Liver (tissue), 5 donors: ENCODE measurements around the gene GLT6D1. TPM values are rescaled to one million over a fixed set of nuclear protein-coding genes. Genes with fewer than 3 reads are reported as not detected.

Source experiments
- FOXA1 ChIP-seq: IDR thresholded peaks from 2 replicates; pipeline ENCODE4 v1.6.1; 2016; ENCODE audit warnings: antibody characterized with exemption
- HNF4G ChIP-seq: IDR thresholded peaks from 2 replicates; pipeline ENCODE4 v1.6.1; 2016; ENCODE audit warnings: antibody characterized with exemption
- NR2F2 ChIP-seq: IDR thresholded peaks from 2 replicates; pipeline ENCODE4 v1.6.1; 2016; ENCODE audit warnings: antibody characterized with exemption
- RXRA ChIP-seq, 2 donors: IDR thresholded peaks; 2 replicates each; pipeline ENCODE4 v1.6.1; 2017 to 2018; ENCODE audit warnings: antibody characterized with exemption in 2 of 2, mild to moderate bottlenecking in 1 of 2
- TAF1 ChIP-seq: conservative IDR thresholded peaks from 2 replicates; pipeline ENCODE4 v1.6.1; 2016; ENCODE audit warnings: antibody characterized with exemption, mild to moderate bottlenecking
- polyA plus RNA-seq, 2 donors: library from polyadenylated mRNA; stranded (reverse) in 1 of 2; unstranded in 1 of 2; fragments of 200-250 nt in 1 of 2; fragments of >200 nt in 1 of 2; fragmentation: Nextera tagmentation in 1 of 2; extraction: Ambion mirVana in 1 of 2; gene quantifications; one replicate each; pipeline versions ENCODE4 v1.2.1 to v1.2.3, GENCODE V29; 2013 to 2015
- total RNA-seq, 2 donors: library from RNA; depleted of rRNA; stranded (reverse); fragments of >200 nt; gene quantifications; one replicate each; pipeline ENCODE4 v1.2.3, GENCODE V29; 2014
- TF ChIP-seq, protein P1 (sequence below): IDR thresholded peaks from 2 replicates; pipeline ENCODE4 v1.6.1; 2016; ENCODE audit warnings: antibody characterized with exemption
- TF ChIP-seq, protein P2 (sequence below): IDR thresholded peaks from 2 replicates; pipeline ENCODE4 v1.6.1; 2016; ENCODE audit warnings: antibody characterized with exemption
- TF ChIP-seq, protein P3 (sequence below): IDR thresholded peaks from 2 replicates; pipeline ENCODE4 v1.6.1; 2016; ENCODE audit warnings: antibody characterized with exemption
- donor health status: healthy.
- donor health status: healthy.
- donor health status: healthy.

The GLT6D1 gene
- total and polyA plus RNA-seq, 4 donors = not detected

DNA sequence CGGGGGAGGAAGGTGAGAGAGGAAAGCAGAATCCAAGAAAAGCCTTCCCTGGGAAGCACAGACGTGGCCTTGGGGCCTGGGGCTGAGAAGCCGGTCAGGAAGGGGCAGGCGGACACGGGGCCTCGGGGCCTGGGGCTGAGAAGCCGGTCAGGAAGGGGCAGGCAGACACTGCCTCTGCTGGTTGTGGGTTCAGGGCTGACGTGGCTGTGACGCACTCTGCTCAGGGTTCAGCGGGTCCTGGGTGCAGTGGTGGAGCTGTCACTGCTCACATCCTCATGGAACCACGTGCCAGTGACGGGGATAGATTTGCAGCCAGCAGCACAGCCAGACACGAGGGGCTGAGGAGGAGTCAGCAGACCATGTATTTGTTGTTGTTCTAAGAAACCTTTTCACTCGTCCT is 65.0 kb downstream of the GLT6D1 start (continued):
- TF ChIP-seq TAF1 (no peak), FOXA1 (no peak), RXRA (IDR thresholded peaks at IDR 0.05) (no peak), HNF4G (no peak), NR2F2 (no peak)
- TF ChIP-seq, protein P1, sequence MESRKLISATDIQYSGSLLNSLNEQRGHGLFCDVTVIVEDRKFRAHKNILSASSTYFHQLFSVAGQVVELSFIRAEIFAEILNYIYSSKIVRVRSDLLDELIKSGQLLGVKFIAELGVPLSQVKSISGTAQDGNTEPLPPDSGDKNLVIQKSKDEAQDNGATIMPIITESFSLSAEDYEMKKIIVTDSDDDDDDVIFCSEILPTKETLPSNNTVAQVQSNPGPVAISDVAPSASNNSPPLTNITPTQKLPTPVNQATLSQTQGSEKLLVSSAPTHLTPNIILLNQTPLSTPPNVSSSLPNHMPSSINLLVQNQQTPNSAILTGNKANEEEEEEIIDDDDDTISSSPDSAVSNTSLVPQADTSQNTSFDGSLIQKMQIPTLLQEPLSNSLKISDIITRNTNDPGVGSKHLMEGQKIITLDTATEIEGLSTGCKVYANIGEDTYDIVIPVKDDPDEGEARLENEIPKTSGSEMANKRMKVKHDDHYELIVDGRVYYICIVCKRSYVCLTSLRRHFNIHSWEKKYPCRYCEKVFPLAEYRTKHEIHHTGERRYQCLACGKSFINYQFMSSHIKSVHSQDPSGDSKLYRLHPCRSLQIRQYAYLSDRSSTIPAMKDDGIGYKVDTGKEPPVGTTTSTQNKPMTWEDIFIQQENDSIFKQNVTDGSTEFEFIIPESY = no peak
- TF ChIP-seq, protein P2, sequence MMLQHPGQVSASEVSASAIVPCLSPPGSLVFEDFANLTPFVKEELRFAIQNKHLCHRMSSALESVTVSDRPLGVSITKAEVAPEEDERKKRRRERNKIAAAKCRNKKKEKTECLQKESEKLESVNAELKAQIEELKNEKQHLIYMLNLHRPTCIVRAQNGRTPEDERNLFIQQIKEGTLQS = no peak
- TF ChIP-seq, protein P3, sequence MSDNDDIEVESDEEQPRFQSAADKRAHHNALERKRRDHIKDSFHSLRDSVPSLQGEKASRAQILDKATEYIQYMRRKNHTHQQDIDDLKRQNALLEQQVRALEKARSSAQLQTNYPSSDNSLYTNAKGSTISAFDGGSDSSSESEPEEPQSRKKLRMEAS = no peak

Other genes starting within 250 kb of the GLT6D1 start
- gene PPP1R26, start 159.8 kb downstream of the GLT6D1 start, total RNA-seq = 1 to 10 TPM; 4.6 to 9.5 TPM
- 1 to 10 TPM; 1.5 to 3.7 TPM for gene PPP1R26, start 159.8 kb downstream of the GLT6D1 start, polyA plus RNA-seq
- 10 to 100 TPM; 10.9 to 13.1 TPM for gene MRPS2, start 138.9 kb downstream of the GLT6D1 start, total RNA-seq
- 10 to 100 TPM; 49.9 to 71.8 TPM for gene MRPS2, start 138.9 kb downstream of the GLT6D1 start, polyA plus RNA-seq
- not detected for gene LCN1, start 118.1 kb downstream of the GLT6D1 start, total RNA-seq
- gene LCN1, start 118.1 kb downstream of the GLT6D1 start, polyA plus RNA-seq = not detected
- not detected for gene OBP2A, start 93.4 kb downstream of the GLT6D1 start, total RNA-seq
- not detected for gene OBP2A, start 93.4 kb downstream of the GLT6D1 start, polyA plus RNA-seq
- not detected for gene PAEP, start 77.8 kb downstream of the GLT6D1 start, total RNA-seq
- not detected for gene PAEP, start 77.8 kb downstream of the GLT6D1 start, polyA plus RNA-seq
- gene LCN9, start 23.8 kb upstream of the GLT6D1 start, total RNA-seq = not detected
- gene LCN9, start 23.8 kb upstream of the GLT6D1 start, polyA plus RNA-seq = not detected
- not detected for gene SOHLH1, start 59.9 kb upstream of the GLT6D1 start, total RNA-seq
- not detected for gene SOHLH1, start 59.9 kb upstream of the GLT6D1 start, polyA plus RNA-seq
- gene KCNT1, start 62.6 kb upstream of the GLT6D1 start, total RNA-seq = under 1 TPM in 1 of 2 donors, not detected in 1; 0.08 TPM
- gene KCNT1, start 62.6 kb upstream of the GLT6D1 start, polyA plus RNA-seq = under 1 TPM in 1 of 2 donors, not detected in 1; 0.08 TPM